Common myeloid progenitor, CD34-positive (primary cell): ENCODE data around the gene SHISA5.
"Not testable (repeated sequence)": the region's sequence is repeated elsewhere in the genome, so short reads cannot be mapped to it uniquely, and the experiment has no call there.

Experiments used
- CTCF ChIA-PET: fragments of 350-600 bp; sonication (Branson Sonifier 250); formaldehyde crosslinking; loops from one replicate; lab custom pipeline; 2021; ENCODE audit warnings: antibody characterized with exemption; lab: Charles Lee
- POLR2A ChIA-PET: fragments of 350-600 bp; sonication (Branson Sonifier 250); formaldehyde crosslinking; loops from one replicate; lab custom pipeline; 2021; ENCODE audit warnings: antibody characterized with exemption; lab: Charles Lee
- DNase-seq, 3 donors: peaks; one replicate each; pipeline versions ENCODE4 v3.0.0 to v3.0.0-alpha.2; 2013
- H3K27ac ChIP-seq, 2 experiments: 1 replicate in 1 of 2; 2 replicates in 1 of 2; pipeline ENCODE4 v1.7.0; 2013; ENCODE audit warnings: inconsistent platforms in 2 of 2, low read length in 2 of 2, mild to moderate bottlenecking in 2 of 2, low read depth in 1 of 2, moderate library complexity in 1 of 2; ENCODE audit not compliant: severe bottlenecking in 2 of 2, insufficient read depth in 1 of 2, poor library complexity in 1 of 2
- H3K27me3 ChIP-seq, 5 experiments: replicated peaks in 2 of 5; 1 replicate in 3 of 5; 2 replicates in 2 of 5; pipeline versions ENCODE4 v1.6.1 to v1.7.0; 2013; ENCODE audit warnings: low read length in 4 of 5, mild to moderate bottlenecking in 2 of 5, moderate library complexity in 2 of 5, inconsistent platforms in 1 of 5; ENCODE audit not compliant: insufficient read depth in 5 of 5, control insufficient read depth in 4 of 5
- H3K36me3 ChIP-seq, 4 experiments: 1 replicate in 2 of 4; 2 replicates in 2 of 4; pipeline versions ENCODE4 v1.6.1 to v1.7.0; 2013; ENCODE audit warnings: low read length in 3 of 4, control low read depth in 1 of 4, mild to moderate bottlenecking in 1 of 4; ENCODE audit not compliant: control insufficient read depth in 4 of 4, insufficient read depth in 4 of 4
- H3K4me1 ChIP-seq, 4 experiments: 1 replicate in 3 of 4; 2 replicates in 1 of 4; pipeline versions ENCODE4 v1.6.1 to v1.7.1; 2013; ENCODE audit warnings: low read length in 3 of 4, mild to moderate bottlenecking in 3 of 4, control low read depth in 1 of 4, inconsistent platforms in 1 of 4, moderate library complexity in 1 of 4; ENCODE audit not compliant: control insufficient read depth in 4 of 4, insufficient read depth in 4 of 4; ENCODE audit errors: control extremely low read depth in 1 of 4
- H3K4me3 ChIP-seq, 7 experiments: 1 replicate in 4 of 7; 2 replicates in 3 of 7; pipeline versions ENCODE4 v1.5.1 to v1.7.0; 2013; ENCODE audit warnings: mild to moderate bottlenecking in 7 of 7, low read length in 6 of 7, moderate library complexity in 6 of 7, inconsistent platforms in 2 of 7, low read depth in 2 of 7, control low read depth in 1 of 7; ENCODE audit not compliant: insufficient read depth in 4 of 7, control insufficient read depth in 1 of 7; ENCODE audit errors: extremely low read depth in 1 of 7
- H3K9me3 ChIP-seq, 5 experiments: 1 replicate in 4 of 5; 2 replicates in 1 of 5; pipeline versions ENCODE4 v1.6.1 to v1.7.1; 2013; ENCODE audit warnings: low read length in 4 of 5, mild to moderate bottlenecking in 2 of 5, inconsistent platforms in 1 of 5, low read depth in 1 of 5, moderate library complexity in 1 of 5; ENCODE audit not compliant: control insufficient read depth in 4 of 5, insufficient read depth in 2 of 5; ENCODE audit errors: control extremely low read depth in 1 of 5
- WGBS: methylation state at CpG from one replicate; pipeline ENCODE4 v1.1.5; 2013; ENCODE audit not compliant: insufficient coverage; 5-methylcytosine and 5-hydroxymethylcytosine counted together

Gene SHISA5

DNA sequence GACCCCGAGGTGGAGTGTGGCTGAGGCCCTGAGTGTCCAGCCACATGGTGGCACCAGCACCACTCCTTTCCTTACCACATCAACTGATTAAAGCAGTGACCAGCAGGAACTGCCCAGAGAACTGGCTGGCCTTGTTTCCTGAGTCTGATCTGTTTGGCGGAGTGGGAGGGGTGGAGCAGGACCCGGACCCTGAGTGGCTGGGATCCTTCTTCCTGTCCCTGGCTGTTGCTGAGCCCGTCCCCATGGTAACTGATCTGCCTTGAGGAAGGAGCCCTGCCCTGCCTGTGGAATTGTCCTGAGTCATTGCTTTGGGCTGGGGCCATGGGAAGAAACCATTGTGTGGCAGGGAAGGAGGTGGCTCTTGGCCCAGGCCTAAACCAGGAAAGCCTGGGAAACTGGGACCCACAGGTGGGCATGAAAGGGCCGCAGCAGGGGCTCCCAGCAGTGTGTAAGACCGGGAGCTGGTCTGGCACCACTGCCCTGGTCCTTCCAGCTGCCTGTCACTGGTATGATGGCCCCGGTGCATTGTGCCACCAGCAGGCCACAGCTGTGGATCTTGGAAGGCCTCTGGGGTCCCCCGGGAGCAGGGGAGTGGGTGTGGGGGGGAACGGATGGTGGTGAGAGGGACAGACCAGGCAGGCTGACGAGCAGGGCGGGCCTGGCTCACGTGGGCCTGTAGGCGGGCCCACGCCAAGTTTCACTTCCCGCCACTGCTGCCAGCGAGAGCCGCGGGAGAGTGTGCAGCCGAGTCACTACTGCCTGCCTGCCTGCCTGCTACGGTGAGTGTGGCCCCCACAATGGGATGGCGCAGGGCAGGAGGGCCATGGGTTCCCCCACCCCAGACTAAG lies 38.2 kb downstream of the SHISA5 start:
- WGBS = 4% methylated on average over 19 of the region's 21 CpGs
- POLR2A ChIA-PET = interaction anchor here (0.5 to 1.5 kb wide), 3 partner anchors 19 to 88 kb away, joined by 3 read pairs; partner anchors contain the start of gene ATRIP
- Histone ChIP-seq H3K27ac (peak overlapping the region; percentile 95 to 96), H3K36me3 (peaks cover under 1 to 70% (median 36%) of the 10 kb centered on the region in 4 experiments), H3K4me1 (peaks cover 0 to 54% (median 46%) of the 10 kb centered on the region in 4 experiments), H3K9me3 (no peaks in the 10 kb centered on the region), H3K4me3 (peak overlapping the region in 6 of 7 experiments; percentile 56 to 83 (median 68)), H3K27me3 (no peaks in the 10 kb centered on the region)
- CTCF ChIA-PET = interaction anchor here (1.0 to 2.1 kb wide), 6 partner anchors 8 to 84 kb away, joined by 3 to 7 read pairs (median 4); partner anchors contain the start of genes CCDC51 and TMA7
- peak; percentile 91 to 98 (median 97) for DNase-seq

DNA sequence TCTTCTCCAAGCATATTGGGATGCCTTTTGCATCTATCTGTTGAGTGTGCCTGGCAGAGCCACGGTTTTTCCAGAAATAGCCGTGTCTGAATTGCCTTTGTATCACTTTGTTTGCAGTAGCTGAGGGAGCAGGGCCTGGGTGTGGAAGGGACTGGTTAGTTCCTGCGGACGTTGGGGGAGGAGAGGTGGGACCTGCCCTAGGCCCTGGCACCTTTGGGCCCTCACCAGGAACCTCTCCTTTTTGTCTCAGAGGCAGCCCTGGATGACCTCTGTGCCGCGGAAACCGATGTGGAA lies 38.8 kb downstream of the SHISA5 start:
- Histone ChIP-seq H3K27me3 (no peaks in the 10 kb centered on the region), H3K9me3 (no peaks in the 10 kb centered on the region), H3K4me1 (peaks cover 0 to 49% (median 42%) of the 10 kb centered on the region in 4 experiments), H3K27ac (peak overlapping the region; percentile 95 to 96), H3K4me3 (no peak overlapping the region), H3K36me3 (peaks cover 6 to 73% (median 41%) of the 10 kb centered on the region in 4 experiments)
- DNase-seq = no peak
- WGBS = 61% methylated on average over 7 of the region's 7 CpGs
- POLR2A ChIA-PET = interaction anchor here (1.4 kb wide), 1 partner anchor 19 kb away, joined by 3 read pairs; the partner anchor contains the start of gene ATRIP
- CTCF ChIA-PET = interaction anchor here (1.0 to 2.1 kb wide), 5 partner anchors 25 to 84 kb away, joined by 3 to 7 read pairs (median 5); partner anchors contain the start of genes CCDC51 and TMA7

GRCh38 chr3:48464713-48465221 lies 39.2 kb downstream of the SHISA5 start:
- CTCF ChIA-PET = interaction anchor here (1.0 to 1.8 kb wide), 6 partner anchors 9 to 84 kb away, joined by 3 to 7 read pairs (median 4); no protein-coding TSS in a partner anchor
- Histone ChIP-seq H3K36me3 (peaks cover 10 to 74% (median 41%) of the 10 kb centered on the region in 4 experiments), H3K27me3 (no peaks in the 10 kb centered on the region), H3K4me3 (no peak overlapping the region), H3K4me1 (peaks cover 0 to 45% (median 38%) of the 10 kb centered on the region in 4 experiments), H3K9me3 (no peaks in the 10 kb centered on the region), H3K27ac (peak overlapping the region; percentile 95 to 96)
- POLR2A ChIA-PET = interaction anchor here (1.4 kb wide), 1 partner anchor 18 kb away, joined by 3 read pairs; the partner anchor contains the start of gene ATRIP
- over 99% methylated on average over 17 of the region's 17 CpGs for WGBS
- no peak for DNase-seq

GRCh38 chr3:48463703-48464102 lies 40.3 kb downstream of the SHISA5 start:
- H3K36me3 ChIP-seq = peaks cover 17 to 74% (median 40%) of the 10 kb centered on the region in 4 experiments
- H3K4me3 ChIP-seq = no peak overlapping the region
- H3K4me1 ChIP-seq = peaks cover 0 to 36% (median 34%) of the 10 kb centered on the region in 4 experiments
- POLR2A ChIA-PET = interaction anchor here (0.6 to 1.4 kb wide), 2 partner anchors 14 to 17 kb away, joined by 3 to 4 read pairs; partner anchors contain the start of gene ATRIP
- no peaks in the 10 kb centered on the region for H3K27me3 ChIP-seq
- H3K27ac ChIP-seq = no peak overlapping the region
- 85% methylated on average over 9 of the region's 9 CpGs for WGBS
- H3K9me3 ChIP-seq = no peaks in the 10 kb centered on the region
- CTCF ChIA-PET = interaction anchor here (0.7 to 2.1 kb wide), 11 partner anchors 9 to 85 kb away, joined by 3 to 7 read pairs (median 3); no protein-coding TSS in a partner anchor
- no peak for DNase-seq

DNA sequence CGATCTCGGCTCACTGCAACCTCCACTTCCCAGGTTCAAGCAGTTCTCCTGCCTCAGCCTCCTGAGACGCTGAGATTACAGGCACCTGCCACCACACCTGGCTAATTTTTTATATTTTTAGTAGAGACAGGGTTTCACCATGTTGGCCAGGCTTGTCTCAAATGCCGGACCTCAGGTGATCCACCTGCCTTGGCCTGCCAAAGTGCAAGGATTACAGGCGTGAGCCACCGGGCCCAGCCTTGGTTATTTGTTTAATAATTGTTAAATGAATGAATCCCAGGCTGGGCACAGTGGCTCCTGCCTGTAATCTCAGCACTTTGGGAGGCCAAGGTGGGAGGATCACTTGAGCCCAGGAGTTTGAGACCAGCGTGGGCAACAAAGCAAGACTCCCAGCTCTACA lies 42.2 kb downstream of the SHISA5 start:
- CTCF ChIA-PET = interaction anchor here (1.0 to 1.6 kb wide), 4 partner anchors 28 to 87 kb away, joined by 3 read pairs; no protein-coding TSS in a partner anchor

DNA sequence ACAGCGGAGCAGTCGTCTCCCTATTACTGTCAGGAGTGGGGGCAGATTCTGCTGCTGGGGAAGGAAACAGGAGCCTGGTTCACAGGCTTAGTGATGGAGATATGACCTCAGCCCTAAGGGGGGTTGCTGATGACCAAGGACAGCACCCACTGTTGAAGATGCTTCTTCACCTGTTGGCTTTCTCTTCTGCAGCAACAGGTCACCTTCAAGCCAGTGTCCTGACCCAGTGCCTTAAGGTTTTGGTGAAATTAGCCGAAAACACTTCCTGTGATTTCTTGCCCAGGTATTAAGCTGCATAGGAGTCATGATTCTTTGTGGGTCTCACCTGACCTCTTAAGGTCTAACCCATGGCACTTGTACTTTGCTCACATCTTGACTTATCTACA lies 43.5 kb downstream of the SHISA5 start:
- Histone ChIP-seq H3K27me3 (no peaks in the 10 kb centered on the region), H3K4me3 (no peak overlapping the region), H3K36me3 (peaks cover 20 to 71% (median 41%) of the 10 kb centered on the region in 4 experiments), H3K27ac (no peak overlapping the region), H3K9me3 (no peaks in the 10 kb centered on the region), H3K4me1 (peaks cover 0 to 8% (median 6%) of the 10 kb centered on the region in 4 experiments)
- ChIA-PET POLR2A (no interaction called here), CTCF (interaction anchor here (1.1 kb wide), 1 partner anchor 88 kb away, joined by 3 read pairs; no protein-coding TSS in a partner anchor)
- WGBS = 80% methylated on average over 3 of the region's 3 CpGs
- DNase-seq = no peak

More for the DNA sequence above, 42.2 kb downstream of the SHISA5 start:
- 100% methylated on average over 5 of the region's 7 CpGs for WGBS
- H3K4me3 ChIP-seq, H3K27ac ChIP-seq, H3K9me3 ChIP-seq, H3K27me3 ChIP-seq, DNase-seq, POLR2A ChIA-PET: not testable (repeated sequence)
- H3K4me1 ChIP-seq = peaks cover 0 to 20% (median 18%) of the 10 kb centered on the region in 4 experiments
- peaks cover 17 to 64% (median 36%) of the 10 kb centered on the region in 4 experiments for H3K36me3 ChIP-seq
